HG02798 (cell line): ENCODE measurements around the gene TMPRSS11A.

Experiments used
- ATAC-seq: cut with Tn5 transposase; IDR thresholded peaks from one replicate; pipeline ENCODE4 v1.9.1; 2021; ENCODE audit warnings: mild to moderate bottlenecking; ENCODE audit not compliant: unreplicated experiment, poor library complexity

Gene TMPRSS11A

GRCh38 chr4:67915400-67915966 lies 47.8 kb downstream of the TMPRSS11A start:
- no peak for ATAC-seq

DNA sequence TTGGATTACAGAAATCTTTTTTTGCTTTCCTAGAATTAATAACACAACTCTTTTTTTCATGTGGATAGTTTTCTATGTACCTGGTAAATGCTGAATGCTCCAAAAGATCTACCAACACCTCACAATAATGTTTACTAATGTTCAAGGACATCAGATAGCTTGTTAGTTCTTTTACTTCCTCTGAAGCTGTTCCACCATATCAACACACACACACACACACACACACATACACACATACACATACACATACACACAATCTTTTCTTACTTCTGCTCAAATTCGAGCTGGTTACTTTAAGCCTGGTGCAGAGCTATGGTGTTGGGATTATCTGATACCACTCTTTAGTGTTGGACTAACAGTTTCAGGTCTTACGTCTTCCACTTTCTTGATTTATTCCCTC lies 51.2 kb downstream of the TMPRSS11A start:
- ATAC-seq, result no peak

DNA sequence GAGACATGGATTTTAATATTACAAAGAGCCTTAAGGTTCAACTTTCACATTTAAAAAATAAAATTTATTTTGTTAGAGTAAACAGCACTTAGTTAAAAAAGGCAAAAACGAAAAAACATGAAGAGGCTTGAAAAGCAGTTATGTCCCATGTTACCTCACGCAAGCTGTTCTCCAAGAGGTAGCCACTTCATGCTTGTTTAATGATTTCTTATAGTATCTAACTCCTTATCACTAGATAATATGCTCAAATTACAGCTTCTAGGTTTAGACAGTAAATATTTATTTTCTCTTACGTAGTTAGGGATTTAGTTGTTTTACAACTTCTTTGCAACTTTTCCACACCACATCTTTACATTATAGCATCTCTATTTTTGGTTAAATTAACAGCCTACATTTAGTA lies 51.7 kb downstream of the TMPRSS11A start:
- no peak for ATAC-seq

GRCh38 chr4:67911141-67911540 lies 52.2 kb downstream of the TMPRSS11A start:
- no peak for ATAC-seq

GRCh38 chr4:67910585-67910905 lies 52.7 kb downstream of the TMPRSS11A start:
- peak; percentile 9 for ATAC-seq

- peak; percentile 50 for ATAC-seq
Measured at GRCh38 chr4:67909905-67910584, 53.2 kb downstream of the TMPRSS11A start.

DNA sequence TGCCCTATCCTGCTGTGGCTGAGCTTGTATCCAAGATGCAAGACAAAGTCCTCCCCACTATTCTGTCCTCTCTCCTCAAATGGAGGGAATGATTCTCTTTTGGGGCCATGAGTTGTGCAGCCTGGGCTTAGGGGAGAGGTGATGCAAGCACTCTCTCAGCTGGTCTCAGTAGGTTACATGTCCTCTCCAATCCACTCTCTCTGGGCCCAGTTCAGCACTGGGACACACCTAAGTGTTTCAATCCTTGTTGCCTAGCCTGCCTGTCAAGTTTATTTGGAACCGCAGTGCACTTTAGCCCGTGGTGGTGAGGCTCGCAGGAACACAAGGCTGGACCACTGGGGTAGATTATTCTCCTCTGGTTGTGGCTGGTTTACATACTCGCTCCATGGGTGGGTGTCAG lies 55.6 kb downstream of the TMPRSS11A start:
- ATAC-seq, result no peak

DNA sequence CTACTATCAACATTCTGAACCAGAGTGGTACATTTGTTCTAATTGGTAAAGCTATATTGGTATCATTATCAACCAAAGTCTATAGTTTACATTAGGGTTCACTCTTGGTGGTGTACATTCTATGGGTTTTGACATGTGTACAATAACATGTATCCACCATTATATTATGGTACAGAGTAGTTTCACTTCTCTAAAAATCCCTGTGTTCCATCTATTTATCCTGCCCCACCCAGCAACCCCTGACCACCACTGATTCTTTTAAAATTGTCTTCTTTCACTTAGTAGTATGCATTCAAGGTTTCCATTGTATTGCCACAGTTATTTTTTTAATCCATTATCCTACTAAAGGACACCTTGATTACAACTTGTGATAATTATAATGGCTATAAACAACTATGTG lies 64.2 kb downstream of the TMPRSS11A start:
- no peak for ATAC-seq

DNA sequence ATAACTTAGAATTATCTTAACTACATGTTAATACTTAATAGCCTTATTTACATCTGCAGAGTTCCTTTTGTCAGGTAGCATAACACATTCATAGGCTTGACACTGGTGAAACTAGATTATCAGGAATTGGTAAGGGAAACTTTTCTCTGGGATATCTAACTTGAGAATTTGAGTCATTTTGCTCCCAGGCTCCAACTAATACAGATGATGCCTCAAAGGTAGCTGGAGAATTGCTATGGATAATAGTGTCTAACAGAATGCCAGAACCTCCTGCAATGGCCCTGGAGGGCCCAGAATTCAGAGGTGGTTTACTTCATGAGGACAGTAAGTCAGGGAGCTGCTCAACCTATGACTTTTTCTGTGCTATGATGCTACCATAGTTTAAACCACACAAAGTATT lies 65.6 kb downstream of the TMPRSS11A start:
- no peak for ATAC-seq

DNA sequence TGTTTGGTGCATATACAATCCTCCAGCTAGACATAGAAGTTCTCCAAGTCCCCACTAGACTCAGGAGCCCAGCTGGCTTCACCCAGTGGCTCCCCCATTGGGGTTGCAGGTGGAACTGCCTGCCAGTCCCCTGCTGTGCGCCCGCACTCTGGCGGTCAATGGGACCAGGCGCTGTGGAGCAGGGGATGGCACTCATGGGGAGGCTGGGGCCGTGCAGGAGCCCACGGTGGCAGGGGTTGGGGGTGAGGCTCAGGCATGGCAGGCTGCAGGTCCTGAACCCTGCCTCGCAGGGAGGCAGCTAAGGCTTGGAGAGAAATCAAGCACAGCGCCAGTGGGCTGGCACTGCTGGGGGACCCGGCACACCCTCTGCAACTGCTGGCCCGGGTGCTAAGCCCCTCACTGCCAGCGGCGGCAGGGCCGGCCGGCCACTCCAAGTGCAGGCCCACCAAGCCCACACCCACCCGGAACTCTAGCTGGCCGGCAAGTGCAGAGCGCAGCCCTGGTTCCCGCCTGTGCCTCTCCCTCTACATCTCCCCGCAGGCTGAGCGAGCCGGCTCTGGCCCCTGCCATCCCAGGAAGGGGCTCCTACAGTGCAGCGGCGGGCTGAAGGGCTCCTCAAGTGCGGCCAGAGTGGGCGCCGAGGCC lies 66.8 kb downstream of the TMPRSS11A start:
- ATAC-seq, result no peak

- ATAC-seq, result no peak
Measured at GRCh38 chr4:67894659-67895058, 68.6 kb downstream of the TMPRSS11A start.

GRCh38 chr4:67892905-67893304 lies 70.4 kb downstream of the TMPRSS11A start:
- no peak for ATAC-seq

GRCh38 chr4:67892253-67892652 lies 71.0 kb downstream of the TMPRSS11A start:
- no peak for ATAC-seq

GRCh38 chr4:67891645-67892044 lies 71.6 kb downstream of the TMPRSS11A start:
- no peak for ATAC-seq

GRCh38 chr4:67886281-67886680 lies 77.0 kb downstream of the TMPRSS11A start:
- no peak for ATAC-seq

GRCh38 chr4:67885762-67886161 lies 77.5 kb downstream of the TMPRSS11A start:
- ATAC-seq, result no peak

GRCh38 chr4:67884701-67885100 lies 78.6 kb downstream of the TMPRSS11A start:
- no peak for ATAC-seq

DNA sequence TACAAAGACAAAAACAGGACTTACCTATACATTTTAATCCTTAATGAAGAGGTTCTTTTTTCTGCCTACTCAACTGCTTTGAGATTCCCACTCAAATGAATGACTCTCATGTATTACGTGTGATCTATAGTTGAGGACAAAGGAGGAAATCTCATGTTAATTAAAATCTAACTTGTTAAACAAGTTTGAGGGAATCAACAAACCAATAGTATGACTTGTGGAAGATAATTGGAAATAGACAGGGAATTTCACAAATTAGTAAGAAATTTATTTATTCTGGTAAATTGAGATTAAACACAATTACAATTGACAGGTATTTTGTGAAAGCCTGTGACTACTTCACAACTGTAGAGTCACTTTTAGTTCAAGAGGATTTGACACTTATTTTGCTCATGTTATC lies 79.4 kb downstream of the TMPRSS11A start, which contains the start of gene TMPRSS11D:
TSS of gene TMPRSS11D (minus strand) at position 101 of the 400 bp plus-strand sequence. CDS start at position 32, 69 bp downstream.
- no peak for ATAC-seq

DNA sequence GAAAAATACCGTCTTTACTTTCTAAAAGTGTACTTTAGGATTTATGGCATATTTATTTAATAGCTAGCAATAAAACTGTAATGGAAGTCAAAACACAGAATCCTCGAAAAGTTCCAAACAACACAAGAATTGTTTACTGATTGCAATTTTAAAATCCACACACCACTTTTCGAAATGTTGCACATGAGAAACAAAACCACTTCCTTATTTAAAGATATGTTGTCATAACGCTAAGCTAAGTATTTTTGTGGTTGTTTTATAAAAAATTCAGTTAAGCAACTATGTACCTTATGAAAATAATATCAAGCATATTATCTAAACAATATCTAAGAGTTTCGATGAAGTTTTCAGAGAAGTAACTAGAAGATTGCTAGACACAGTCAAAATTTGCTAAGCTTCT lies 79.8 kb downstream of the TMPRSS11A start:
- ATAC-seq, result no peak

DNA sequence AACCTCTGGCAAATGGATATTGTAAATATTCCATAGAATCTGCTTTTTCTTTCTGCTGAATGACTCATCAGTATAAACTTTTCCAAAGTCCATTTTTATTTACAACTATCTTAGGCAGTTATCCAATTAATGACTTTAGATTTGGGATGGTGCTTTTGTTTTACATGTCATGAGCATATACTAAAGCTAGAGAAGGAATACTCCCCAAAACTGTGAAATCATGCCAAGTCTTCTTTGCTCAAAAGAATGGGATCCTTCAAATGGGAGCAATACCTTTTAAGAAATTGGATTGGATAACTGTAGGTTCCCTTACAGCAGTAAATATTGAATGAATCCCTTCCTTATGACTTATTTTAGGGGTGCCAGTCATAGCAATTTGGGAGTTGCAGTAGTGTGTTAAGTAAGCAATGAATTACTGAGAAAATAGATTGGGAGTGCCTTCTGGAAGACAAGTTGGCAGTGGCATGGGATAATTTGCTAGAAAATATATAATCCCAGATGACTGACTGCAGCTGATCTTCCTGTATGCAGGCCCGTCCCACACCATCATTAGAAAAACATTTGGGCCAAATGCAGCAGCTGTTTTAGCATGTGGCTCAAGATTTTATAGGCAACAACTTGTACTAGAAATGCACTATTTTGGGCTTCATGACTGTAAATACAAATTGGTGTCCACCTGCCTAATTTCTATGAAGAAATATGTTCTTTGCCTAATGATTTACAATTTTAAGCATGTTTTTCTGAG lies 82.3 kb downstream of the TMPRSS11A start:
- no peak for ATAC-seq

GRCh38 chr4:67879486-67879885 lies 83.8 kb downstream of the TMPRSS11A start:
- ATAC-seq, result no peak
